ENCODE data around the gene GNS.

- no peak for TF ChIP-seq CTCF (IDR thresholded peaks at IDR 0.05; ENCODE audit: poor library complexity, severe bottlenecking)
- no peak for TF ChIP-seq EZH2 (IDR thresholded peaks at IDR 0.05; ENCODE audit: borderline replicate concordance, insufficient read depth, low read length, poor library complexity, severe bottlenecking)
Measured at GRCh38 chr12:64666054-64666914, 92.9 kb downstream of the GNS start.
